Measurements from ENCODE around the gene TCOF1.

- TF ChIP-seq POLR2A (IDR thresholded peaks at IDR 0.05; ENCODE audit: low read length), result no peak
- no peak for TF ChIP-seq GATA1 (IDR thresholded peaks at IDR 0.05; ENCODE audit: low read depth, low read length)
Observed at GRCh38 chr5:150434464-150434863, 77.0 kb downstream of the TCOF1 start.

All from erythroblast (primary cell).